WTC11 (cell line): ENCODE data around the gene TSPAN7.

Experiments
- SOX15 ChIP-seq: fragments of 250-450 bp; sonication (Bioruptor Pico); IDR thresholded peaks from 2 replicates; pipeline ENCODE4 v1.9.0; 2021; ENCODE audit warnings: mild to moderate bottlenecking
- SP1 ChIP-seq: sonication (generic); formaldehyde crosslinking; conservative IDR thresholded peaks from 2 replicates; pipeline ENCODE4 v1.8.1; 2022; ENCODE audit warnings: missing genetic modification reagents
- TCF7 ChIP-seq: sonication (generic); formaldehyde crosslinking; IDR thresholded peaks from 2 replicates; pipeline ENCODE4 v1.8.0; 2022; ENCODE audit warnings: mild to moderate bottlenecking, low read depth, missing genetic modification reagents, moderate library complexity
- TEAD4 ChIP-seq: sonication (generic); formaldehyde crosslinking; IDR thresholded peaks from 2 replicates; pipeline ENCODE4 v1.8.0; 2022; ENCODE audit warnings: mild to moderate bottlenecking, missing genetic modification reagents
- ZNF263 ChIP-seq: sonication (generic); formaldehyde crosslinking; IDR thresholded peaks from 2 replicates; pipeline ENCODE4 v1.8.1; 2022; ENCODE audit warnings: low read depth, mild to moderate bottlenecking, moderate library complexity, missing genetic modification reagents
- TF ChIP-seq, protein P1 (sequence below): fragments of 200-600 bp; IDR thresholded peaks from 2 replicates; pipeline ENCODE4 v1.8.0; 2022; ENCODE audit warnings: antibody characterized with exemption
- TF ChIP-seq, protein P2 (sequence below): sonication (generic); formaldehyde crosslinking; IDR thresholded peaks from 2 replicates; pipeline ENCODE4 v1.8.1; 2022; ENCODE audit warnings: low read depth, missing genetic modification reagents, borderline replicate concordance
- TF ChIP-seq, protein P3 (sequence below): sonication (generic); formaldehyde crosslinking; IDR thresholded peaks from 2 replicates; pipeline ENCODE4 v1.8.0; 2022; ENCODE audit warnings: missing genetic modification reagents
- TF ChIP-seq, protein P4 (sequence below): sonication (generic); formaldehyde crosslinking; IDR thresholded peaks from 2 replicates; pipeline ENCODE4 v1.8.0; 2022; ENCODE audit warnings: mild to moderate bottlenecking, missing genetic modification reagents
- TF ChIP-seq, protein P5 (sequence below): sonication (generic); formaldehyde crosslinking; IDR thresholded peaks from 2 replicates; pipeline ENCODE4 v1.8.0; 2023; ENCODE audit warnings: missing genetic modification reagents, mild to moderate bottlenecking, borderline replicate concordance

DNA sequence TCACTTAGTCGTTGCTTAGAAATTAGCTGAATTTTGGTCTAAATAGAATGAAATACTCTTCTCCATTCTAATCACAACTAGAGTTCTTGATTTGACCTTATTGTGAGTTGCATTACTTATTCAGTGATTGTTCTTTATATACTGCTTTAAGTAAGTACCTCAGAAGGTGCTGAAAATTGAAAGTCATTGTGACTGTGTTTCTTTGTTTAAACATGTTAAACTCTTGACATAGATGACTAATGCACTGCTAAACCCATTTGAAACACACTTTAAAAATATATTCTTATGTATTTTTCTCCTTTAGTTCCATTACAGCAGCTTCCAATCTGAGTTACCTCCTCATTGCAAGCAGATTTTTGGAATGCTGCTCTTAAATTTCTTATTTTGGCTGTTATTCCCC, 9.1 kb downstream of the TSPAN7 start:
- TF ChIP-seq TCF7 (CRISPR knock-in tag) (no peak), SP1 (no peak), TEAD4 (CRISPR knock-in tag) (no peak), SOX15 (CRISPR knock-in tag) (no peak), ZNF263 (CRISPR knock-in tag) (no peak)
- TF ChIP-seq, protein P1, sequence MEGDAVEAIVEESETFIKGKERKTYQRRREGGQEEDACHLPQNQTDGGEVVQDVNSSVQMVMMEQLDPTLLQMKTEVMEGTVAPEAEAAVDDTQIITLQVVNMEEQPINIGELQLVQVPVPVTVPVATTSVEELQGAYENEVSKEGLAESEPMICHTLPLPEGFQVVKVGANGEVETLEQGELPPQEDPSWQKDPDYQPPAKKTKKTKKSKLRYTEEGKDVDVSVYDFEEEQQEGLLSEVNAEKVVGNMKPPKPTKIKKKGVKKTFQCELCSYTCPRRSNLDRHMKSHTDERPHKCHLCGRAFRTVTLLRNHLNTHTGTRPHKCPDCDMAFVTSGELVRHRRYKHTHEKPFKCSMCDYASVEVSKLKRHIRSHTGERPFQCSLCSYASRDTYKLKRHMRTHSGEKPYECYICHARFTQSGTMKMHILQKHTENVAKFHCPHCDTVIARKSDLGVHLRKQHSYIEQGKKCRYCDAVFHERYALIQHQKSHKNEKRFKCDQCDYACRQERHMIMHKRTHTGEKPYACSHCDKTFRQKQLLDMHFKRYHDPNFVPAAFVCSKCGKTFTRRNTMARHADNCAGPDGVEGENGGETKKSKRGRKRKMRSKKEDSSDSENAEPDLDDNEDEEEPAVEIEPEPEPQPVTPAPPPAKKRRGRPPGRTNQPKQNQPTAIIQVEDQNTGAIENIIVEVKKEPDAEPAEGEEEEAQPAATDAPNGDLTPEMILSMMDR = no peak
- TF ChIP-seq, protein P2, sequence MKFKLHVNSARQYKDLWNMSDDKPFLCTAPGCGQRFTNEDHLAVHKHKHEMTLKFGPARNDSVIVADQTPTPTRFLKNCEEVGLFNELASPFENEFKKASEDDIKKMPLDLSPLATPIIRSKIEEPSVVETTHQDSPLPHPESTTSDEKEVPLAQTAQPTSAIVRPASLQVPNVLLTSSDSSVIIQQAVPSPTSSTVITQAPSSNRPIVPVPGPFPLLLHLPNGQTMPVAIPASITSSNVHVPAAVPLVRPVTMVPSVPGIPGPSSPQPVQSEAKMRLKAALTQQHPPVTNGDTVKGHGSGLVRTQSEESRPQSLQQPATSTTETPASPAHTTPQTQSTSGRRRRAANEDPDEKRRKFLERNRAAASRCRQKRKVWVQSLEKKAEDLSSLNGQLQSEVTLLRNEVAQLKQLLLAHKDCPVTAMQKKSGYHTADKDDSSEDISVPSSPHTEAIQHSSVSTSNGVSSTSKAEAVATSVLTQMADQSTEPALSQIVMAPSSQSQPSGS (CRISPR knock-in tag) = no peak
- TF ChIP-seq, protein P3, sequence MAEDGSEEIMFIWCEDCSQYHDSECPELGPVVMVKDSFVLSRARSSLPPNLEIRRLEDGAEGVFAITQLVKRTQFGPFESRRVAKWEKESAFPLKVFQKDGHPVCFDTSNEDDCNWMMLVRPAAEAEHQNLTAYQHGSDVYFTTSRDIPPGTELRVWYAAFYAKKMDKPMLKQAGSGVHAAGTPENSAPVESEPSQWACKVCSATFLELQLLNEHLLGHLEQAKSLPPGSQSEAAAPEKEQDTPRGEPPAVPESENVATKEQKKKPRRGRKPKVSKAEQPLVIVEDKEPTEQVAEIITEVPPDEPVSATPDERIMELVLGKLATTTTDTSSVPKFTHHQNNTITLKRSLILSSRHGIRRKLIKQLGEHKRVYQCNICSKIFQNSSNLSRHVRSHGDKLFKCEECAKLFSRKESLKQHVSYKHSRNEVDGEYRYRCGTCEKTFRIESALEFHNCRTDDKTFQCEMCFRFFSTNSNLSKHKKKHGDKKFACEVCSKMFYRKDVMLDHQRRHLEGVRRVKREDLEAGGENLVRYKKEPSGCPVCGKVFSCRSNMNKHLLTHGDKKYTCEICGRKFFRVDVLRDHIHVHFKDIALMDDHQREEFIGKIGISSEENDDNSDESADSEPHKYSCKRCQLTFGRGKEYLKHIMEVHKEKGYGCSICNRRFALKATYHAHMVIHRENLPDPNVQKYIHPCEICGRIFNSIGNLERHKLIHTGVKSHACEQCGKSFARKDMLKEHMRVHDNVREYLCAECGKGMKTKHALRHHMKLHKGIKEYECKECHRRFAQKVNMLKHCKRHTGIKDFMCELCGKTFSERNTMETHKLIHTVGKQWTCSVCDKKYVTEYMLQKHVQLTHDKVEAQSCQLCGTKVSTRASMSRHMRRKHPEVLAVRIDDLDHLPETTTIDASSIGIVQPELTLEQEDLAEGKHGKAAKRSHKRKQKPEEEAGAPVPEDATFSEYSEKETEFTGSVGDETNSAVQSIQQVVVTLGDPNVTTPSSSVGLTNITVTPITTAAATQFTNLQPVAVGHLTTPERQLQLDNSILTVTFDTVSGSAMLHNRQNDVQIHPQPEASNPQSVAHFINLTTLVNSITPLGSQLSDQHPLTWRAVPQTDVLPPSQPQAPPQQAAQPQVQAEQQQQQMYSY (CRISPR knock-in tag) = no peak
- TF ChIP-seq, protein P4, sequence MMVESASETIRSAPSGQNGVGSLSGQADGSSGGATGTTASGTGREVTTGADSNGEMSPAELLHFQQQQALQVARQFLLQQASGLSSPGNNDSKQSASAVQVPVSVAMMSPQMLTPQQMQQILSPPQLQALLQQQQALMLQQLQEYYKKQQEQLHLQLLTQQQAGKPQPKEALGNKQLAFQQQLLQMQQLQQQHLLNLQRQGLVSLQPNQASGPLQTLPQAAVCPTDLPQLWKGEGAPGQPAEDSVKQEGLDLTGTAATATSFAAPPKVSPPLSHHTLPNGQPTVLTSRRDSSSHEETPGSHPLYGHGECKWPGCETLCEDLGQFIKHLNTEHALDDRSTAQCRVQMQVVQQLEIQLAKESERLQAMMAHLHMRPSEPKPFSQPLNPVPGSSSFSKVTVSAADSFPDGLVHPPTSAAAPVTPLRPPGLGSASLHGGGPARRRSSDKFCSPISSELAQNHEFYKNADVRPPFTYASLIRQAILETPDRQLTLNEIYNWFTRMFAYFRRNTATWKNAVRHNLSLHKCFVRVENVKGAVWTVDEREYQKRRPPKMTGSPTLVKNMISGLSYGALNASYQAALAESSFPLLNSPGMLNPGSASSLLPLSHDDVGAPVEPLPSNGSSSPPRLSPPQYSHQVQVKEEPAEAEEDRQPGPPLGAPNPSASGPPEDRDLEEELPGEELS (CRISPR knock-in tag) = no peak
- TF ChIP-seq, protein P5, sequence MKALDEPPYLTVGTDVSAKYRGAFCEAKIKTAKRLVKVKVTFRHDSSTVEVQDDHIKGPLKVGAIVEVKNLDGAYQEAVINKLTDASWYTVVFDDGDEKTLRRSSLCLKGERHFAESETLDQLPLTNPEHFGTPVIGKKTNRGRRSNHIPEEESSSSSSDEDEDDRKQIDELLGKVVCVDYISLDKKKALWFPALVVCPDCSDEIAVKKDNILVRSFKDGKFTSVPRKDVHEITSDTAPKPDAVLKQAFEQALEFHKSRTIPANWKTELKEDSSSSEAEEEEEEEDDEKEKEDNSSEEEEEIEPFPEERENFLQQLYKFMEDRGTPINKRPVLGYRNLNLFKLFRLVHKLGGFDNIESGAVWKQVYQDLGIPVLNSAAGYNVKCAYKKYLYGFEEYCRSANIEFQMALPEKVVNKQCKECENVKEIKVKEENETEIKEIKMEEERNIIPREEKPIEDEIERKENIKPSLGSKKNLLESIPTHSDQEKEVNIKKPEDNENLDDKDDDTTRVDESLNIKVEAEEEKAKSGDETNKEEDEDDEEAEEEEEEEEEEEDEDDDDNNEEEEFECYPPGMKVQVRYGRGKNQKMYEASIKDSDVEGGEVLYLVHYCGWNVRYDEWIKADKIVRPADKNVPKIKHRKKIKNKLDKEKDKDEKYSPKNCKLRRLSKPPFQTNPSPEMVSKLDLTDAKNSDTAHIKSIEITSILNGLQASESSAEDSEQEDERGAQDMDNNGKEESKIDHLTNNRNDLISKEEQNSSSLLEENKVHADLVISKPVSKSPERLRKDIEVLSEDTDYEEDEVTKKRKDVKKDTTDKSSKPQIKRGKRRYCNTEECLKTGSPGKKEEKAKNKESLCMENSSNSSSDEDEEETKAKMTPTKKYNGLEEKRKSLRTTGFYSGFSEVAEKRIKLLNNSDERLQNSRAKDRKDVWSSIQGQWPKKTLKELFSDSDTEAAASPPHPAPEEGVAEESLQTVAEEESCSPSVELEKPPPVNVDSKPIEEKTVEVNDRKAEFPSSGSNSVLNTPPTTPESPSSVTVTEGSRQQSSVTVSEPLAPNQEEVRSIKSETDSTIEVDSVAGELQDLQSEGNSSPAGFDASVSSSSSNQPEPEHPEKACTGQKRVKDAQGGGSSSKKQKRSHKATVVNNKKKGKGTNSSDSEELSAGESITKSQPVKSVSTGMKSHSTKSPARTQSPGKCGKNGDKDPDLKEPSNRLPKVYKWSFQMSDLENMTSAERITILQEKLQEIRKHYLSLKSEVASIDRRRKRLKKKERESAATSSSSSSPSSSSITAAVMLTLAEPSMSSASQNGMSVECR = no peak
